Fibroblast of lung (primary cell): ENCODE measurements around the gene U2AF2. TPM values are rescaled to one million over a fixed set of nuclear protein-coding genes. Genes with fewer than 3 reads are reported as not detected.

ENCODE experiments used
- DNase-seq, 2 donors: peaks; one replicate each; pipeline versions ENCODE4 v3.0.0 to v3.0.0-alpha.2; 2010; ENCODE audit warnings: low read depth in 2 of 2
- H2AFZ ChIP-seq: 2 replicates; pipeline ENCODE4 v1.5.1; 2012; ENCODE audit warnings: low read length, control low read depth, inconsistent platforms
- H3K27ac ChIP-seq: 2 replicates; pipeline ENCODE4 v1.5.1; 2011; ENCODE audit warnings: low read length, control low read depth; ENCODE audit not compliant: insufficient read depth
- H3K27me3 ChIP-seq: 2 replicates; pipeline ENCODE4 v1.5.1; 2011; ENCODE audit warnings: mild to moderate bottlenecking, low read length; ENCODE audit not compliant: control insufficient read depth, insufficient read depth
- H3K36me3 ChIP-seq: 2 replicates; pipeline ENCODE4 v1.5.1; 2011; ENCODE audit warnings: low read length; ENCODE audit not compliant: control insufficient read depth, insufficient read depth
- H3K4me1 ChIP-seq: 2 replicates; pipeline ENCODE4 v1.5.1; 2011; ENCODE audit warnings: low read length; ENCODE audit not compliant: control insufficient read depth, insufficient read depth; ENCODE audit errors: extremely low read depth
- H3K4me2 ChIP-seq: 2 replicates; pipeline ENCODE4 v1.5.1; 2011; ENCODE audit warnings: low read length, control low read depth; ENCODE audit not compliant: insufficient read depth; ENCODE audit errors: extremely low read depth
- H3K4me3 ChIP-seq, 4 experiments: fragments of 200-600 bp in 1 of 4; sonication (generic) in 1 of 4; replicated peaks in 1 of 4; 2 replicates each; pipeline ENCODE4 v1.5.1; 2011 to 2016; ENCODE audit warnings: low read length in 4 of 4, low read depth in 3 of 4, mild to moderate bottlenecking in 3 of 4, control low read depth in 2 of 4, inconsistent platforms in 1 of 4, mixed read lengths in 1 of 4; ENCODE audit not compliant: insufficient read depth in 1 of 4; ENCODE audit errors: control extremely low read depth in 1 of 4
- H3K79me2 ChIP-seq: 2 replicates; pipeline ENCODE4 v1.5.1; 2012; ENCODE audit warnings: mild to moderate bottlenecking, low read length, inconsistent platforms; ENCODE audit not compliant: control insufficient read depth, insufficient read depth
- H3K9ac ChIP-seq: 2 replicates; pipeline ENCODE4 v1.5.1; 2011; ENCODE audit warnings: mild to moderate bottlenecking, low read length, control low read depth; ENCODE audit not compliant: insufficient read depth
- H3K9me3 ChIP-seq: 2 replicates; pipeline ENCODE4 v1.5.1; 2012; ENCODE audit warnings: low read depth, low read length; ENCODE audit not compliant: control insufficient read depth, insufficient read depth
- H4K20me1 ChIP-seq: 2 replicates; pipeline ENCODE4 v1.5.1; 2011; ENCODE audit warnings: low read length; ENCODE audit not compliant: control insufficient read depth, insufficient read depth; ENCODE audit errors: extremely low read depth
- CTCF ChIP-seq, 2 donors: IDR thresholded peaks in 1 of 2; conservative IDR thresholded peaks in 1 of 2; 1 replicate in 1 of 2; 2 replicates in 1 of 2; pipeline ENCODE4 v1.5.1; 2011 to 2012; ENCODE audit warnings: low read length in 2 of 2, control low read depth in 1 of 2, inconsistent platforms in 1 of 2, low read depth in 1 of 2, mild to moderate bottlenecking in 1 of 2
- EZH2 ChIP-seq: IDR thresholded peaks from 2 replicates; pipeline ENCODE4 v1.5.1; 2012; ENCODE audit warnings: low read length, control low read depth, mild to moderate bottlenecking; ENCODE audit errors: missing control alignments
- polyA plus RNA-seq, 2 donors: library from polyadenylated mRNA; depleted of rRNA in 1 of 2; stranded (reverse) in 1 of 2; unstranded in 1 of 2; fragments of >200 nt; gene quantifications; 2 replicates each; pipeline ENCODE4 v1.2.1, GENCODE V29; 2011 to 2012; ENCODE audit warnings: missing spikeins in 1 of 2
- total RNA-seq: library from RNA; depleted of rRNA; stranded (reverse); fragments of >200 nt; gene quantifications from 2 replicates; pipeline ENCODE4 v1.2.1, GENCODE V29; 2014

Gene U2AF2
- total and polyA plus RNA-seq, 2 donors (not counting 1 experiment from before 2014, with no cell fraction given), result 53.5 to 84.1 TPM

- peak within 1 kb of the TSS; percentile 12 for H2AFZ ChIP-seq
- H3K79me2 ChIP-seq, result peaks cover 33% of the 10 kb centered on the region
- peak; percentile 84 to 87 for DNase-seq
- peaks cover 2% of the 10 kb centered on the region for H3K36me3 ChIP-seq
- H3K9ac ChIP-seq, result peak within 1 kb of the TSS; percentile 89
- H3K27ac ChIP-seq, result peak within 1 kb of the TSS; percentile 93
- H4K20me1 ChIP-seq, result no peaks in the 10 kb centered on the region
- no peaks in the 10 kb centered on the region for H3K9me3 ChIP-seq
- TF ChIP-seq CTCF (conservative IDR thresholded peaks at IDR 0.05 in 1 of 2, IDR thresholded peaks at IDR 0.05 in 1 of 2; ENCODE audit: low read depth in 1 of 2, low read length in 2 of 2), result peak; percentile 75 to 88
- no peak for TF ChIP-seq EZH2
- H3K27me3 ChIP-seq, result no peaks in the 10 kb centered on the region
- H3K4me3 ChIP-seq, result peak within 1 kb of the TSS; percentile 90 to 95 (median 93)
- H3K4me2 ChIP-seq, result peak within 1 kb of the TSS; percentile 100
- H3K4me1 ChIP-seq, result peaks cover 10% of the 10 kb centered on the region
These were observed 49.0 kb upstream of the U2AF2 start, which contains the start of gene ZNF865 for GRCh38 chr19:55605637-55606470. Gene ZNF865 (plus strand): TSS chr19:55605647. CDS start chr19:55613619, 7,972 bp downstream.

GRCh38 chr19:55606471-55606787, 48.4 kb upstream of the U2AF2 start:
- Histone ChIP-seq H3K9me3 (no peaks in the 10 kb centered on the region), H3K9ac (peak overlapping the region; percentile 89), H3K27ac (peak overlapping the region; percentile 93), H3K4me3 (peak overlapping the region; percentile 90 to 95 (median 93)), H2AFZ (no peak overlapping the region), H3K4me1 (peaks cover 6% of the 10 kb centered on the region), H4K20me1 (no peaks in the 10 kb centered on the region), H3K27me3 (no peaks in the 10 kb centered on the region), H3K36me3 (peaks cover 2% of the 10 kb centered on the region), H3K79me2 (peaks cover 31% of the 10 kb centered on the region), H3K4me2 (peak overlapping the region; percentile 100)
- TF ChIP-seq EZH2, result no peak
- TF ChIP-seq CTCF (conservative IDR thresholded peaks at IDR 0.05 in 1 of 2, IDR thresholded peaks at IDR 0.05 in 1 of 2; ENCODE audit: low read depth in 1 of 2, low read length in 2 of 2), result no peak
- DNase-seq, result no peak

GRCh38 chr19:55606817-55607216, 48.0 kb upstream of the U2AF2 start:
- peak overlapping the region; percentile 93 for H3K27ac ChIP-seq
- H4K20me1 ChIP-seq, result no peaks in the 10 kb centered on the region
- no peak overlapping the region for H2AFZ ChIP-seq
- no peaks in the 10 kb centered on the region for H3K27me3 ChIP-seq
- peaks cover 2% of the 10 kb centered on the region for H3K36me3 ChIP-seq
- peaks cover 6% of the 10 kb centered on the region for H3K4me1 ChIP-seq
- no peak for TF ChIP-seq CTCF (conservative IDR thresholded peaks at IDR 0.05 in 1 of 2, IDR thresholded peaks at IDR 0.05 in 1 of 2; ENCODE audit: low read depth in 1 of 2, low read length in 2 of 2)
- no peak for TF ChIP-seq EZH2
- H3K4me2 ChIP-seq, result peak overlapping the region; percentile 100
- no peak overlapping the region for H3K9ac ChIP-seq
- DNase-seq, result no peak
- peaks cover 31% of the 10 kb centered on the region for H3K79me2 ChIP-seq
- no peaks in the 10 kb centered on the region for H3K9me3 ChIP-seq
- H3K4me3 ChIP-seq, result peak overlapping the region; percentile 90 to 95 (median 93)
